SK-N-SH (cell line): ENCODE data around the gene NRF1. TPM values are rescaled to one million over a fixed set of nuclear protein-coding genes. Genes with fewer than 3 reads are reported as not detected.

Experiments used
- CTCF ChIA-PET: fragments of 300-600, 350-600 bp; formaldehyde crosslinking; extraction: SDS; loops from one replicate; lab custom pipeline; 2021; lab: Yijun Ruan, JAX
- POLR2A ChIA-PET: fragments of 350-600 bp; sonication (Branson Sonifier 250); formaldehyde crosslinking; extraction: SDS; loops from one replicate; lab custom pipeline; 2020; ENCODE audit warnings: antibody characterized with exemption, inconsistent platforms; lab: Yijun Ruan, JAX
- DNase-seq: peaks from one replicate; pipeline ENCODE4 v3.0.0; 2012
- H2AFZ ChIP-seq: fragments of 200-600 bp; sonication (generic); 2 replicates; pipeline ENCODE4 v1.8.1; 2016; ENCODE audit warnings: antibody characterized with exemption, mild to moderate bottlenecking, low read depth
- H3F3A ChIP-seq: fragments of 200-600 bp; sonication (generic); replicated peaks from 2 replicates; pipeline ENCODE3; 2016; ENCODE audit warnings: antibody characterized with exemption, mild to moderate bottlenecking; ENCODE audit not compliant: insufficient read depth
- H3K27ac ChIP-seq, 2 experiments: fragments of 200-500 bp in 1 of 2; fragments of 200-600 bp in 1 of 2; sonication (Bioruptor generic) in 1 of 2; sonication (generic), shearing (Covaris generic) in 1 of 2; 2 replicates each; pipeline versions ENCODE4 v1.5.1 to v1.6.1; 2014 to 2016; ENCODE audit warnings: low read depth in 2 of 2, inconsistent platforms in 1 of 2, low read length in 1 of 2, mild to moderate bottlenecking in 1 of 2, mixed read lengths in 1 of 2
- H3K27me3 ChIP-seq: fragments of 200-600 bp; sonication (generic), shearing (Covaris generic); 2 replicates; pipeline ENCODE4 v1.6.1; 2016; ENCODE audit warnings: mixed run types; ENCODE audit not compliant: insufficient read depth
- H3K36me3 ChIP-seq, 2 experiments: fragments of 200-500 bp in 1 of 2; fragments of 200-600 bp in 1 of 2; sonication (Bioruptor generic) in 1 of 2; sonication (generic) in 1 of 2; replicated peaks in 1 of 2; 2 replicates each; pipeline versions ENCODE3 to v1.5.1; 2014 to 2016; ENCODE audit warnings: low read length in 1 of 2, mild to moderate bottlenecking in 1 of 2; ENCODE audit not compliant: insufficient read depth in 2 of 2, control insufficient read depth in 1 of 2
- H3K4me1 ChIP-seq, 2 experiments: fragments of 200-500 bp in 1 of 2; fragments of 200-600 bp in 1 of 2; sonication (Bioruptor generic) in 1 of 2; sonication (generic), shearing (Covaris generic) in 1 of 2; 2 replicates each; pipeline versions ENCODE4 v1.5.1 to v1.6.1; 2014 to 2016; ENCODE audit warnings: low read depth in 1 of 2, low read length in 1 of 2, mixed run types in 1 of 2; ENCODE audit not compliant: insufficient read depth in 2 of 2, control insufficient read depth in 1 of 2
- H3K4me2 ChIP-seq: fragments of 200-600 bp; sonication (generic), shearing (Covaris generic); 2 replicates; pipeline ENCODE4 v1.6.1; 2017; ENCODE audit warnings: mixed run types
- H3K4me3 ChIP-seq, 2 experiments: fragments of 200-500 bp in 1 of 2; fragments of 200-600 bp in 1 of 2; sonication (Bioruptor generic) in 1 of 2; sonication (generic), shearing (Covaris generic) in 1 of 2; 2 replicates each; pipeline versions ENCODE4 v1.5.1 to v1.8.1; 2014 to 2016; ENCODE audit warnings: low read depth in 2 of 2, inconsistent platforms in 1 of 2, low read length in 1 of 2, mild to moderate bottlenecking in 1 of 2, mixed read lengths in 1 of 2, moderate library complexity in 1 of 2
- H3K79me2 ChIP-seq: fragments of 200-600 bp; sonication (generic); 2 replicates; pipeline ENCODE4 v1.8.1; 2017; ENCODE audit warnings: mild to moderate bottlenecking; ENCODE audit not compliant: insufficient read depth
- H3K9ac ChIP-seq: fragments of 200-600 bp; sonication (generic); 2 replicates; pipeline ENCODE4 v1.6.1; 2017; ENCODE audit warnings: mixed run types
- H3K9me2 ChIP-seq: fragments of 200-600 bp; sonication (generic); 2 replicates; pipeline ENCODE4 v1.6.1; 2017; ENCODE audit warnings: mixed run types
- H3K9me3 ChIP-seq: fragments of 200-600 bp; sonication (generic); 2 replicates; pipeline ENCODE4 v1.6.1; 2017; ENCODE audit warnings: mixed run types, mild to moderate bottlenecking, moderate library complexity
- H4K20me1 ChIP-seq: fragments of 200-600 bp; sonication (generic); 2 replicates; pipeline ENCODE4 v1.6.1; 2017; ENCODE audit warnings: mild to moderate bottlenecking, mixed run types; ENCODE audit not compliant: insufficient read depth
- ELF1 ChIP-seq: IDR thresholded peaks from 2 replicates; pipeline ENCODE4 v1.4.0; 2012
- EP300 ChIP-seq, 2 experiments: IDR thresholded peaks; 2 replicates each; pipeline versions ENCODE4 v1.4.0 to v1.6.1; 2012; ENCODE audit warnings: borderline replicate concordance in 1 of 2, low read depth in 1 of 2, low read length in 1 of 2
- EZH2phosphoT487 ChIP-seq: fragments of 200-600 bp; sonication (generic); IDR thresholded peaks from 2 replicates; pipeline ENCODE4 v1.6.1; 2017; ENCODE audit warnings: low read depth, mixed run types, mild to moderate bottlenecking, antibody characterized with exemption, moderate library complexity, borderline replicate concordance
- FOSL2 ChIP-seq: IDR thresholded peaks from 2 replicates; pipeline ENCODE4 v1.4.0; 2012; ENCODE audit warnings: low read depth, mild to moderate bottlenecking, moderate library complexity, borderline replicate concordance
- JUND ChIP-seq: IDR thresholded peaks from 2 replicates; pipeline ENCODE4 v1.4.0; 2012
- MEF2A ChIP-seq: IDR thresholded peaks from 2 replicates; pipeline ENCODE4 v1.4.0; 2012; ENCODE audit warnings: low read depth, borderline replicate concordance
- NRF1 ChIP-seq: IDR thresholded peaks from 2 replicates; pipeline ENCODE4 v1.6.1; 2012; ENCODE audit warnings: low read depth, mild to moderate bottlenecking, low read length
- RAD21 ChIP-seq: IDR thresholded peaks from 2 replicates; pipeline ENCODE4 v1.6.1; 2012; ENCODE audit warnings: mild to moderate bottlenecking, low read length
- RCOR1 ChIP-seq: fragments of 150-350 bp; IDR thresholded peaks from 2 replicates; pipeline ENCODE4 v1.6.1; 2017; ENCODE audit warnings: antibody characterized with exemption, low read length
- RFX5 ChIP-seq: IDR thresholded peaks from 2 replicates; pipeline ENCODE4 v1.6.1; 2012; ENCODE audit warnings: mild to moderate bottlenecking, improper control_type of control experiment, low read length
- SIN3A ChIP-seq: IDR thresholded peaks from 2 replicates; pipeline ENCODE4 v1.6.1; 2012; ENCODE audit warnings: low read depth, mild to moderate bottlenecking, low read length, moderate library complexity, borderline replicate concordance
- TCF12 ChIP-seq: IDR thresholded peaks from 2 replicates; pipeline ENCODE4 v1.4.0; 2012
- TEAD4 ChIP-seq: IDR thresholded peaks from 2 replicates; pipeline ENCODE4 v1.4.0; 2012; ENCODE audit warnings: mild to moderate bottlenecking, borderline replicate concordance; ENCODE audit not compliant: insufficient read depth
- WGBS: methylation state at CpG from one replicate; pipeline ENCODE4 v1.1.6; 2017; ENCODE audit warnings: low lambda C conversion rate; 5-methylcytosine and 5-hydroxymethylcytosine counted together
- polyA plus RNA-seq, 3 experiments: library from polyadenylated mRNA; depleted of rRNA; stranded (reverse); fragments of >200 nt; gene quantifications; 2 replicates each; pipeline ENCODE4 v1.2.3, GENCODE V29; 2012
- TF ChIP-seq, protein P1 (sequence below): IDR thresholded peaks from 2 replicates; pipeline ENCODE4 v1.6.1; 2012; ENCODE audit warnings: mild to moderate bottlenecking, low read depth, low read length, moderate library complexity
- TF ChIP-seq, protein P2 (sequence below): fragments of 150-350 bp; IDR thresholded peaks from 2 replicates; pipeline ENCODE4 v1.6.1; 2017; ENCODE audit warnings: antibody characterized with exemption, low read length, low read depth, borderline replicate concordance
- TF ChIP-seq, protein P3 (sequence below): IDR thresholded peaks from 2 replicates; pipeline ENCODE4 v1.4.0; 2012; ENCODE audit warnings: low read depth, borderline replicate concordance
- TF ChIP-seq, protein P4 (sequence below): IDR thresholded peaks from 2 replicates; pipeline ENCODE4 v1.4.0; 2012; ENCODE audit warnings: low read depth

Gene NRF1
- polyA plus RNA-seq, 1 of the 3 experiments (the other 2 are of a cell fraction), result 10.9 TPM

DNA sequence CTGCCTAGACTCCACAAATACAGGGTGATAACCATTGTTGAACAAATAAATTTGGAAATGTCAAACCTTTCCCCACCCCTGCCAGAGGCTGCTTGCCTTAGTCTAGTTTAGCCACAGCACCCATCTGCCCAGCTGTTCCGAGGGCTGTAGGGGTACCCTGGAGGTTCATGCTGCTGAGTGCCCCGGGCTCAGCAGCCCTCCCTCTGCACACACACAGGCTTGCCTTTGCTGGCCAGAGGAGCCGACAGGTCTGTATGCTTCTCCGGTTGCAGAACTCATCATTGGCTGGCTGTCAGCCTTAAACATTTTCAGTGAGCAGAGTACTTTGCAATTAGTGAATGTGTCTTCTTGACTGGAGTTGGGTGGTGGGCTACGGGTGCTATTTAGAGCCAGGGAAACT is 122.9 kb downstream of the NRF1 start:
- Histone ChIP-seq H3K9me3 (no peaks in the 10 kb centered on the region), H3K9me2 (no peaks in the 10 kb centered on the region), H3F3A (no peaks in the 10 kb centered on the region), H3K9ac (no peak overlapping the region), H4K20me1 (no peaks in the 10 kb centered on the region), H2AFZ (no peak overlapping the region), H3K36me3 (peaks cover 0 to 11% of the 10 kb centered on the region in 2 experiments), H3K4me2 (no peak overlapping the region), H3K27ac (no peak overlapping the region), H3K4me1 (peaks cover 0 to 6% of the 10 kb centered on the region in 2 experiments; a peak in 3 of 4 replicates), H3K79me2 (no peaks in the 10 kb centered on the region), H3K27me3 (no peaks in the 10 kb centered on the region), H3K4me3 (no peak overlapping the region)
- ChIA-PET POLR2A (interaction anchor here (0.6 kb wide), 1 partner anchor 27 kb away, joined by 3 read pairs; no protein-coding TSS in a partner anchor), CTCF (interaction anchor here (1.0 to 4.0 kb wide), 2 partner anchors 91 to 281 kb away, joined by 3 to 15 read pairs; no protein-coding TSS in a partner anchor)
- TF ChIP-seq RAD21, result no peak
- TF ChIP-seq, protein P1, sequence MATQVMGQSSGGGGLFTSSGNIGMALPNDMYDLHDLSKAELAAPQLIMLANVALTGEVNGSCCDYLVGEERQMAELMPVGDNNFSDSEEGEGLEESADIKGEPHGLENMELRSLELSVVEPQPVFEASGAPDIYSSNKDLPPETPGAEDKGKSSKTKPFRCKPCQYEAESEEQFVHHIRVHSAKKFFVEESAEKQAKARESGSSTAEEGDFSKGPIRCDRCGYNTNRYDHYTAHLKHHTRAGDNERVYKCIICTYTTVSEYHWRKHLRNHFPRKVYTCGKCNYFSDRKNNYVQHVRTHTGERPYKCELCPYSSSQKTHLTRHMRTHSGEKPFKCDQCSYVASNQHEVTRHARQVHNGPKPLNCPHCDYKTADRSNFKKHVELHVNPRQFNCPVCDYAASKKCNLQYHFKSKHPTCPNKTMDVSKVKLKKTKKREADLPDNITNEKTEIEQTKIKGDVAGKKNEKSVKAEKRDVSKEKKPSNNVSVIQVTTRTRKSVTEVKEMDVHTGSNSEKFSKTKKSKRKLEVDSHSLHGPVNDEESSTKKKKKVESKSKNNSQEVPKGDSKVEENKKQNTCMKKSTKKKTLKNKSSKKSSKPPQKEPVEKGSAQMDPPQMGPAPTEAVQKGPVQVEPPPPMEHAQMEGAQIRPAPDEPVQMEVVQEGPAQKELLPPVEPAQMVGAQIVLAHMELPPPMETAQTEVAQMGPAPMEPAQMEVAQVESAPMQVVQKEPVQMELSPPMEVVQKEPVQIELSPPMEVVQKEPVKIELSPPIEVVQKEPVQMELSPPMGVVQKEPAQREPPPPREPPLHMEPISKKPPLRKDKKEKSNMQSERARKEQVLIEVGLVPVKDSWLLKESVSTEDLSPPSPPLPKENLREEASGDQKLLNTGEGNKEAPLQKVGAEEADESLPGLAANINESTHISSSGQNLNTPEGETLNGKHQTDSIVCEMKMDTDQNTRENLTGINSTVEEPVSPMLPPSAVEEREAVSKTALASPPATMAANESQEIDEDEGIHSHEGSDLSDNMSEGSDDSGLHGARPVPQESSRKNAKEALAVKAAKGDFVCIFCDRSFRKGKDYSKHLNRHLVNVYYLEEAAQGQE, result no peak
- TF ChIP-seq EP300 (IDR thresholded peaks at IDR 0.05; ENCODE audit: borderline replicate concordance in 1 of 2, low read depth in 1 of 2, low read length in 1 of 2), result no peak
- no peak for TF ChIP-seq RCOR1
- TF ChIP-seq, protein P2, sequence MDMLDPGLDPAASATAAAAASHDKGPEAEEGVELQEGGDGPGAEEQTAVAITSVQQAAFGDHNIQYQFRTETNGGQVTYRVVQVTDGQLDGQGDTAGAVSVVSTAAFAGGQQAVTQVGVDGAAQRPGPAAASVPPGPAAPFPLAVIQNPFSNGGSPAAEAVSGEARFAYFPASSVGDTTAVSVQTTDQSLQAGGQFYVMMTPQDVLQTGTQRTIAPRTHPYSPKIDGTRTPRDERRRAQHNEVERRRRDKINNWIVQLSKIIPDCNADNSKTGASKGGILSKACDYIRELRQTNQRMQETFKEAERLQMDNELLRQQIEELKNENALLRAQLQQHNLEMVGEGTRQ, result no peak
- 89% methylated on average over 5 of the region's 5 CpGs for WGBS
- DNase-seq, result no peak

DNA sequence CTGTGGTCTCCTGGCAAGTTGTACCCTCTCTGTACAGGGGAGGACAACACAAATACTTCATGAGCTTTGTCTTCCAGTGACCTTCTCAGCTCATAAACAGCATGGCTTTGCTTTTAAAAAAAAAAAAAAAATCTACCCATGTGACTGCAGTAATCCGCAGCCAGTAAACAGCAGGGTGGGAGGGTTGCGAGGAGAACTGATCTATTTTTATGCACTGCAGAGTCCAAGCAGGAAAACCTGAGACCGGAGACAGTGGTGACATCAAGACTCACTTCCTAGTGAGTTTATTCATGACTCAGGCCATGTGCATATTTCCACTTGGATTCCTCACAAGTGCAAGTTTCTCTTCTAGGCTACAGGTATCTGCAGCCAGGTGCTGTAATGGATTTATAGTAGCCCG is 127.9 kb downstream of the NRF1 start:
- Histone ChIP-seq H3K4me2 (no peak overlapping the region), H3K27me3 (no peaks in the 10 kb centered on the region), H3K4me1 (peaks cover 6 to 26% of the 10 kb centered on the region in 2 experiments; a peak in 3 of 4 replicates), H3K9me3 (no peaks in the 10 kb centered on the region), H4K20me1 (no peaks in the 10 kb centered on the region), H3F3A (no peaks in the 10 kb centered on the region), H3K36me3 (peaks cover 3% of the 10 kb centered on the region in 2 experiments), H3K79me2 (no peaks in the 10 kb centered on the region), H3K4me3 (no peak overlapping the region), H3K27ac (peak overlapping the region in 1 of 2 experiments; percentile 7; a peak in 1 of 4 replicates), H3K9me2 (no peaks in the 10 kb centered on the region), H2AFZ (no peak overlapping the region), H3K9ac (no peak overlapping the region)
- no peak for DNase-seq
- POLR2A ChIA-PET, result no interaction called here
- CTCF ChIA-PET, result interaction anchor here (0.7 to 2.4 kb wide), 6 partner anchors 12 to 86 kb away, joined by 3 to 8 read pairs (median 4); no protein-coding TSS in a partner anchor
- 57% methylated on average over 4 of the region's 4 CpGs for WGBS
- TF ChIP-seq, protein P3, sequence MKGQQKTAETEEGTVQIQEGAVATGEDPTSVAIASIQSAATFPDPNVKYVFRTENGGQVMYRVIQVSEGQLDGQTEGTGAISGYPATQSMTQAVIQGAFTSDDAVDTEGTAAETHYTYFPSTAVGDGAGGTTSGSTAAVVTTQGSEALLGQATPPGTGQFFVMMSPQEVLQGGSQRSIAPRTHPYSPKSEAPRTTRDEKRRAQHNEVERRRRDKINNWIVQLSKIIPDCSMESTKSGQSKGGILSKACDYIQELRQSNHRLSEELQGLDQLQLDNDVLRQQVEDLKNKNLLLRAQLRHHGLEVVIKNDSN, result peak; percentile 72
- TF ChIP-seq, protein P2, result no peak
- 0 out of 2 replicates have a peak, but pooled peaks have one; percentile 26 for TF ChIP-seq JUND
- 0 out of 2 replicates have a peak, but pooled peaks have one; percentile 42 for TF ChIP-seq SIN3A
- TF ChIP-seq TEAD4, result peak; percentile 36; the same call in 1 of the 2 replicates
- TF ChIP-seq MEF2A, result peak; percentile 51; the same call in 1 of the 2 replicates
- TF ChIP-seq TCF12, result no peak
- TF ChIP-seq RFX5, result no peak
- TF ChIP-seq ELF1, result no peak
- no peak for TF ChIP-seq EZH2phosphoT487
- TF ChIP-seq, protein P4, sequence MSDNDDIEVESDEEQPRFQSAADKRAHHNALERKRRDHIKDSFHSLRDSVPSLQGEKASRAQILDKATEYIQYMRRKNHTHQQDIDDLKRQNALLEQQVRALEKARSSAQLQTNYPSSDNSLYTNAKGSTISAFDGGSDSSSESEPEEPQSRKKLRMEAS, result peak; percentile 56; the same call in 1 of the 2 replicates
- peak; percentile 28; the same call in 1 of the 2 replicates for TF ChIP-seq FOSL2
- no peak for TF ChIP-seq RCOR1
- TF ChIP-seq NRF1, result no peak
